Activated CD4-positive, alpha-beta T cell treated with anti-CD3 and anti-CD28 coated beads, Interleukin-2, amount 10 ng/mL, durations not matched to agents 7 days and 5 days (primary cell): ENCODE data around the gene SEMA6A. TPM values are rescaled to one million over a fixed set of nuclear protein-coding genes. Genes with fewer than 3 reads are reported as not detected.

Experiments
- CTCF ChIA-PET: fragments of 350-600 bp; sonication (Branson Sonifier 250); formaldehyde crosslinking; loops from one replicate; lab custom pipeline; 2021; ENCODE audit warnings: antibody characterized with exemption; lab: Charles Lee
- POLR2A ChIA-PET: fragments of 350-600 bp; sonication (Branson Sonifier 250); formaldehyde crosslinking; loops from one replicate; lab custom pipeline; 2021; ENCODE audit warnings: antibody characterized with exemption; lab: Charles Lee
- DNase-seq: peaks from one replicate; pipeline ENCODE4 v3.0.0-alpha.2; 2020
- H3K27ac Mint-ChIP-seq: one replicate; pipeline ENCODE4 v1.8.0; 2021; ENCODE audit warnings: mild to moderate bottlenecking, moderate library complexity, mixed read lengths
- H3K27me3 Mint-ChIP-seq: one replicate; pipeline ENCODE4 v1.8.0; 2021; ENCODE audit warnings: mixed read lengths
- H3K36me3 Mint-ChIP-seq: one replicate; pipeline ENCODE4 v1.8.0; 2021; ENCODE audit warnings: low read depth, mixed read lengths
- H3K4me1 Mint-ChIP-seq: one replicate; pipeline ENCODE4 v1.8.0; 2021; ENCODE audit warnings: mixed read lengths
- H3K4me3 Mint-ChIP-seq: one replicate; pipeline ENCODE4 v1.8.0; 2021; ENCODE audit warnings: mild to moderate bottlenecking, moderate library complexity, mixed read lengths
- H3K9me3 Mint-ChIP-seq: one replicate; pipeline ENCODE4 v1.8.0; 2021; ENCODE audit warnings: mixed read lengths
- total RNA-seq, 2 experiments: library from RNA; stranded (reverse); gene quantifications; one replicate each; pipeline ENCODE4 v1.2.3, GENCODE V29; 2021

The SEMA6A gene
- total RNA-seq, 2 experiments from 2014 or later, result not detected

DNA sequence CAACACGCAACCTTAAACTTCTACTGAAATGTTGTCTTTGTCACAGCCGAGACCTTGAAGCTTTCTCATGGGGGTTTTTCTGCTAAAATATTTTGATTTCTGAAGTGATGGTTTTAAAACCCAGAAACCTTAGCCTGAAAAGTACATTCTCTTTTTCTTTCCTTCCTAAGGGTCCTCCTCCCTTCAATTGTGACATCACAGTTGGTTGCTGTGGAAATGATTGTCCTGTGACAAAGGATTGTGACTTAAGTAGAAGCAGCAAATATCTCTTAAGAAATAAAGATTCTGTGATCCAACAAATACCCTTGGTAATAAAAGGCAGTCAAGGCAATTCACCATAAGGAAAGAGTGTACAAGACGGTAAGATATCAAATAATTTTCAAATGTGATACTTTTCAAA lies 125.2 kb downstream of the SEMA6A start:
- no peak overlapping the region for H3K27ac Mint-ChIP-seq
- no peaks in the 10 kb centered on the region for H3K9me3 Mint-ChIP-seq
- H3K27me3 Mint-ChIP-seq, result no peaks in the 10 kb centered on the region
- POLR2A ChIA-PET, result no interaction called here
- H3K4me3 Mint-ChIP-seq, result no peak overlapping the region
- CTCF ChIA-PET, result no interaction called here
- no peaks in the 10 kb centered on the region for H3K36me3 Mint-ChIP-seq
- H3K4me1 Mint-ChIP-seq, result peaks cover 5% of the 10 kb centered on the region
- no peak for DNase-seq

DNA sequence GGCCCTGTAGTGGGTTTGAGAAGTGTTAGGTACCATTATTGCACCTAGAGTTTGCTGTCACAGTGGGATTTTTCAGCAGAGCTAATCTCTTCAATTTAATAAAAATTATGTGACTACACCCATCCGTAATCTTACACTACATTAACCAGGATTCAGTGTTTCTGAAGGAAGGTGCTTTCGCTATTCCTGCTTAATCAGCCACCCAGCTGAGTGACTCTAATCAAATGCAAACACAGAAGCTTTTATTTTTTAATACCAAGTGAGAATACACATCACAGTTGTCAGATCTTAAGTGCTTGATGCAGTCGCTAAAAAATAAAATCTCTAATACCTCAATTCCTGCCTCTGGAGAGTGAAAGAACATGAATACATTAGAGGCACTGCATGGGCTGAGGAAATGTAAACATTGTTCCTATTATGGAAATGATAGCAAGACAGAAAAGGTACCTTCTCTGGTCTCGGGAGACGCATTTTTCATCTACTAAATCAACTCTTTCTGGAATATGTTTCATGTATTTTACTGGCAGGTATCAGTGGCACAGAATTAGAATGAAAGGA lies 125.7 kb downstream of the SEMA6A start:
- CTCF ChIA-PET, result no interaction called here
- no peak overlapping the region for H3K4me3 Mint-ChIP-seq
- no peaks in the 10 kb centered on the region for H3K36me3 Mint-ChIP-seq
- H3K9me3 Mint-ChIP-seq, result no peaks in the 10 kb centered on the region
- no peak overlapping the region for H3K27ac Mint-ChIP-seq
- POLR2A ChIA-PET, result no interaction called here
- H3K4me1 Mint-ChIP-seq, result peaks cover under 1% of the 10 kb centered on the region
- no peak for DNase-seq
- H3K27me3 Mint-ChIP-seq, result no peaks in the 10 kb centered on the region

DNA sequence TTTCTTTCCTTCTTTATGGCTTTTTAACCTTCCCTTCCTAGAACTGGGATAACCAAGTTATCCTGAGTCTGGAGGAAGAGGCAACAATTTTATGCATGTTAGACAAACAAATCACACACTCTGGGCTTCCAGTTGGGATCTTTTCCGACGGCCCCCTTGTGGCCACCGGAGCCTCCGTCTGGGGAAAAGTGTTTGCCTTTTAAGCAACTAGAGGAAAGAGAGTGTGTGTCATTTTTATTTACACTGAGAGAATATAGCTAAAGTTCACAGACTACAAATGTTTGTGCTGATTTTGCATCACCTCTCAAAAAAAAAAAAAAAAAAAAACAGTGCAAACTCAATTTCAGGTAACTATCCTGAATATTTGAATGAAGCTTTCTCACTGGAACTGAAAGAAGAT lies 126.2 kb downstream of the SEMA6A start:
- no peaks in the 10 kb centered on the region for H3K4me1 Mint-ChIP-seq
- CTCF ChIA-PET, result no interaction called here

DNA sequence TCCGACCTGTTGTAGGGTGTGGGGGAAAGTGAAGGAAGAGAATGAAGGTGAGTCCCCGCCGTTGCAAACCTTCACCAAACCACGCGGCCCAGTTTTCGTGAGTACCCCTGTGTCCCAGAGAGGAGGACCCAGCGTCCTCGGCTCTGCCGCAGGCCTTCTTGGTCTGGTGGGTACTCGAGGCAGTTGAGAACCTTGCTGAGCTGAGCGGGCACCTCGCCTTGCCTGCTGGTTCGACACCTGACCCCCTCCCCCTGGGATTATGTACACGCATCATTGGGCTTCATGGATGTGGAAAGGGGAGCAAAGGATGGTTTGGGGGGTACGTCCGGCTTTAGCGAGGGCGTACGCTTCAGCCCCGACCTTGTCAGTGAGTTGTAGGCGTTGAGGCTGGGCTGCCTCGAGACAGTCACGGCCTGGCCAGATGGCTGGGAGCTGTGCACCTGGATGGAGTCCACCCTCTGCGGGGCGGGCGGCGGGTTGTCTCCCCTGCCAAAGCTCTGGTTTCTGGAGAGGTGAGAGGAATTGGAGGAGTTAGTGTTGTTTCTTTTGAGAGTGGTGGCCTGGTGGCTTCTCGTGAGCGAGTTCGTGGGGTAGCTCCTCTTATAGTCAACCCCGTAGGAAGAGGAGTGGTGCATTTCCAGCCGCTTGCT lies 128.1 kb downstream of the SEMA6A start:
- Mint-ChIP-seq H3K4me3 (no peak overlapping the region), H3K9me3 (no peaks in the 10 kb centered on the region), H3K27ac (no peak overlapping the region), H3K36me3 (no peaks in the 10 kb centered on the region), H3K27me3 (no peaks in the 10 kb centered on the region), H3K4me1 (no peaks in the 10 kb centered on the region)
- ChIA-PET POLR2A (no interaction called here), CTCF (no interaction called here)
- DNase-seq, result no peak

More for the DNA sequence above, 126.2 kb downstream of the SEMA6A start:
- POLR2A ChIA-PET, result no interaction called here
- H3K9me3 Mint-ChIP-seq, result no peaks in the 10 kb centered on the region
- no peak overlapping the region for H3K27ac Mint-ChIP-seq
- H3K4me3 Mint-ChIP-seq, result no peak overlapping the region
- H3K27me3 Mint-ChIP-seq, result no peaks in the 10 kb centered on the region
- H3K36me3 Mint-ChIP-seq, result no peaks in the 10 kb centered on the region
- no peak for DNase-seq

DNA sequence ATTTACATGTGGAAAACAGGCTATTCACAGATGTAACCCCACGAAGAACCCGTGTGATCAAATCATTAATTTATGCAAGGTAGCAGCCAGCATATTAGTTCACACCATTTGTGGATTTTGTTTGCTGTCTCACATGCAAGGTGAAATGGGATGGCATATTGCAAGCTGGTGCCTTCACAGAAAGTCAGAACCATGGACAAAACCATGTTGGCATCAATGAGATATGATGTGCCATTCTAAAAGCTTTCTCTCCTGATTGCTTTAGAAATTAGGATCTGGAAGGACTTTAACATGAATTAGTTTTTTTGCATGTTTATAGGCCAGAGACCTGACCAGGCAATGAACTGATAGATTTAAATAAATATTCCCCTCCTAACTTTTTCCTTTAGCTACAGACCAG lies 129.3 kb downstream of the SEMA6A start:
- Mint-ChIP-seq H3K4me3 (no peak overlapping the region), H3K36me3 (no peaks in the 10 kb centered on the region), H3K4me1 (no peaks in the 10 kb centered on the region), H3K9me3 (no peaks in the 10 kb centered on the region), H3K27ac (no peak overlapping the region), H3K27me3 (no peaks in the 10 kb centered on the region)
- CTCF ChIA-PET, result no interaction called here
- no peak for DNase-seq
- POLR2A ChIA-PET, result no interaction called here

DNA sequence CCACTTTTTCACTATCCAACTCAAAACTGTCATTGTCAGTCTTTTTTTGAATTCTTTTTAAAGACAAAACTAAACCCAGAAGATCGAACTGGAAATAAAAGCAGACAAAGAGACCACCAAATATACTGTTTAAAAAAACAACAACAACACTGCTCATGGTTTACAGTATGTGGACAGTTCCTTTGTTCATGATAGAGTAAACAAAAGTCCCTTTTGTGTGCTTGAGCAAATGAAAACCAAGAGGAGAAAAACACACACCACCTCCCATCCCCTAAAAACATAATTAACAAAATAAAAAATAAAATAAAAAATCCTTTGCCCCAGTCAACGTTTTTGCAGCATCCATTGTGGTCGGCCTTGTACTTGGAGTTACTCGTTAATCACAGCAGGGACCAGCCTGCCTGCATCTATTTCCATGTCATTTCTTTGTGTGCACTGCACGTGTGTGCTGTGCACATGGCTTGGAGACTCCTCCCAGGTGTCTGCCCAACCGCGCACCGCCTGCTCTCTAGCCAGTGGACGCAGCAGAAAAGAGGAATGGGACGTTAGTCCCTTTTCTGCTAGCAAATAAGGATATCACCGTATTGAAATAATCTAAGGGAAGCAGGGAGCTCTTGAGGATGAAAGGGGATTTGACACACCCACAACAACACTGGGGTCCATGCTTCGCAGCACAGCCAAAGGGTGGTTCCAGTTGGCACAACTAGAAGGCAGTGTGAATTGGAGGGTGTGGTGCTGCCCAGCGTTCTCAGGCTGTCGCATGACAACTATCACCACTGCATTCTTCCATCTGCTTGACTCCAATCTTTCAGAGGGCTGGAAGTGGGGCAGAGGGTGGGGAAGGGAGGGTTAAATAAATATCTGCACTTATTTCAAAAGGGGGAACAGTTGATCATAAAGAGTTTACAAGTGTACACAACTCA lies 130.0 kb downstream of the SEMA6A start:
- Mint-ChIP-seq H3K4me3 (no peak overlapping the region), H3K27ac (no peak overlapping the region), H3K36me3 (no peaks in the 10 kb centered on the region), H3K4me1 (no peaks in the 10 kb centered on the region), H3K27me3 (no peaks in the 10 kb centered on the region), H3K9me3 (no peaks in the 10 kb centered on the region)
- ChIA-PET POLR2A (no interaction called here), CTCF (no interaction called here)
- no peak for DNase-seq

DNA sequence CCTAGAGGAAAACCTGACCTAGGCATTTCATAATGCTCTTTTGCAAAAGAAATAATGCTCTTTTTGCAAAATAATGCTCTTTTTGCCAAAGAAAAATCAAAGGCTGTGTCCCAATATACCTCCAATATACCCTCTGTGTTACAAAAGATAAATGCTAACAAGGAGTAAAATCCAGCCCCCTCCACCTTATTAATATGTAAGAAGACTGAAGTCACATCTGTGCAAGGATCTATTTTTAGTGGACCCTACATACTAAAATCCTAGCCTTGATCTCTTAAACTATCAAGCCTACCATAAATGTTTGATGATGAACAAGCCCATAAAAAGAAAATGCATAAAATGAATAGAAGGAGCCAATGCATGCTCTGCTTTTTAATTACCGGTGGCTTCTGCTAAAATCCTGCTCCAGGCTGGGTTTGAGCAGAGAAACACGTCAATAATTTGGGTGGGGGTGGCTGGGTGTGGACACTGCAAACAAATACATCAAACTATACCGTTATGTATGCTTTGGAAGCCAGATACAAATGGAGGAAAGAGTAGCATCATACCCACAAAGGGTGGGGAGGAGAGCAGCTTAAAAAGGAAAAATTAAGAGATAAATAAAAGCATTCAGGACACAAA lies 131.6 kb downstream of the SEMA6A start:
- POLR2A ChIA-PET, result no interaction called here
- H3K4me3 Mint-ChIP-seq, result no peak overlapping the region
- CTCF ChIA-PET, result no interaction called here
- no peaks in the 10 kb centered on the region for H3K27me3 Mint-ChIP-seq
- no peak for DNase-seq
- no peaks in the 10 kb centered on the region for H3K36me3 Mint-ChIP-seq
- no peaks in the 10 kb centered on the region for H3K9me3 Mint-ChIP-seq
- no peak overlapping the region for H3K27ac Mint-ChIP-seq
- H3K4me1 Mint-ChIP-seq, result no peaks in the 10 kb centered on the region

DNA sequence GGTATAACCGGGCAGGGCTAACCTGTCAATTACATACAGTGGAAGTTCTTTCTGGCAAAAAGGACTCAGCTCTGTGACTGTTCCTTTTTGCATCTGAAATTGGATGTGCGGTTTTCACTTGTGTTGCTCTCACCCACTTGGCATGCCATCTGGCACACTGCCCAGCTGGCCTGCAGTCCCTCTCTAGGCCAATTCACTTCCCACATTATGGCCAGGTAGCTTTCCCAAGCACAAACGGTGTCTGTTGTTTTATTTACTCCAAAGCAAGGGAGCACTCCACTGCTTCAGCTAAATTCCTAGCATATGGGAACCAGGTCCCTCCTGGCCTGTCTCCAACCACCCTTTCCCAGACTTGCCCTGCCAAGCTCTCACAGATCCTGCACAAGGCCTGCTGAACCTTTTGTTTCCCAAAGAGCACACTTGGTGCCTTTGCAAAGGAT lies 132.5 kb downstream of the SEMA6A start:
- DNase-seq, result no peak
- H3K9me3 Mint-ChIP-seq, result no peaks in the 10 kb centered on the region

DNA sequence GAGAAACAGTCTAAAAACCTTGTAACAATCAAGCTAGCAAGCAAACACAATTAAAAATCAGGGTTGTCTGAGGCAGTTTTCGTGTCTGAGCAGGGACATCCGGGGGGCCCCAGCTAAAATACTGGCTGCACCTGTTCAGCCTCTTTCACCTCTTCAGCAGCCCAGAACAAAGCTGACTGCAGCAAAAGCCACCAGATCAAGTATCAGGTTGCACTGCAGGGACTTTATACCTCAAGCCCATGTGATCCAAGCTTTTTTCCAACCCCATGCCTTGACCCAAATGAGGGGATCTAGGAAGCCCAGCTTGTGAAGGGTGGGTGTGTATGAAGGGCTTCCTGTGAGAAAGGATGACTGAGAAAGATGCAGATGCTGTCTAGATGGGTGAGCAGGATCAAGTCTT lies 133.4 kb downstream of the SEMA6A start:
- CTCF ChIA-PET, result interaction anchor here (1.4 kb wide), 1 partner anchor 10 kb away, joined by 5 read pairs; no protein-coding TSS in a partner anchor
- Mint-ChIP-seq H3K9me3 (no peaks in the 10 kb centered on the region), H3K4me1 (no peaks in the 10 kb centered on the region), H3K27ac (no peak overlapping the region), H3K27me3 (no peaks in the 10 kb centered on the region), H3K36me3 (no peaks in the 10 kb centered on the region), H3K4me3 (no peak overlapping the region)
- POLR2A ChIA-PET, result no interaction called here
- no peak for DNase-seq

More for the DNA sequence above, 132.5 kb downstream of the SEMA6A start:
- Mint-ChIP-seq H3K27me3 (no peaks in the 10 kb centered on the region), H3K4me3 (no peak overlapping the region), H3K36me3 (no peaks in the 10 kb centered on the region), H3K4me1 (no peaks in the 10 kb centered on the region), H3K27ac (no peak overlapping the region)
- CTCF ChIA-PET, result no interaction called here
- POLR2A ChIA-PET, result no interaction called here

DNA sequence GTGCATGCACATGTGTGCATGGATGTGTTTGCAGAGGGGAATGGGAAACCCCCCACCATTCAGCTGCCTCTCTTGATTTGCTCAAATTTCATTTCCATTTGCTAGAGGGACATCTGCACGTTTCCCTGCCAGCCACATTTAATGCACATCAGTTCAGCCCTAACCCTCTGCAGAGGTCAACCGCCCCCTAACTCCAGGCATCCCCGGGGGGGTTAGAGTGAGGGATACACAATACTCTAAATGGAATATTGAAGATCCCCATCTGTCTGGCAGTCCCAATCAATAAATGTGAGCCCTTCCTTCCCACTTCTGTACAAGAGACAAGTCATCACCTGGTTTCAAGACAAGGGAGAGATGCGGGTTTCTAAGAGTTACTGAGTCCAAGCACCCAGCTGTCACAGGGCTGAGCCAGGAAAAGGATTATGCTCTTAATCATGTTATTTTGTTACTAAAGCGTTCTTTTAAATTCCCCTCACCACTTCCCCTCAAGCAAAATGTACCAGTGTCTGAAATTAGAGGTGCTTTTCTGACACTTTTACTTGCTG lies 134.1 kb downstream of the SEMA6A start:
- CTCF ChIA-PET, result interaction anchor here (1.4 kb wide), 1 partner anchor 11 kb away, joined by 5 read pairs; no protein-coding TSS in a partner anchor
- no peaks in the 10 kb centered on the region for H3K27me3 Mint-ChIP-seq
- H3K27ac Mint-ChIP-seq, result no peak overlapping the region
- no peaks in the 10 kb centered on the region for H3K4me1 Mint-ChIP-seq
- no peak for DNase-seq
- no peaks in the 10 kb centered on the region for H3K9me3 Mint-ChIP-seq
- POLR2A ChIA-PET, result no interaction called here
- H3K4me3 Mint-ChIP-seq, result no peak overlapping the region
- no peaks in the 10 kb centered on the region for H3K36me3 Mint-ChIP-seq

DNA sequence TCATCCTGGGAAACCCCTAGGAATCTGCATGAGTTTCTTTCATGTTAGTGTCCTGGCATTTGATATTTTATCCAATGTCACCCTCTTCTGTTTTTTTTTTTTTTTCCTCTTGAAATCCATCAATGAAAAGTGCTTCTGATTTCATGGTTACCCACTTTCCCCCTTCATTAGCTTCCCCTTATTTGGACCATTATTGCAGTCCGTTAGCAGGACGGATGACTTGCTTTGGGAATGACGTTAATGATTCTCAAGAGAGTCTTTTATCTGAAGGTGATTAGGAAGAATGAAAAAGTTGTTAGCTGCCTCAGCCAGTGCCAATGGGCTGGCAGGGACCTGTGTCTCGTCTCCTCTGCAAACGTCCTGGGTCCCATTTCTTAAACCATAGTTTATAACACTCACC lies 134.7 kb downstream of the SEMA6A start:
- ChIA-PET CTCF (interaction anchor here (1.4 kb wide), 1 partner anchor 11 kb away, joined by 5 read pairs; no protein-coding TSS in a partner anchor), POLR2A (no interaction called here)
- no peak overlapping the region for H3K27ac Mint-ChIP-seq
- no peaks in the 10 kb centered on the region for H3K27me3 Mint-ChIP-seq
- H3K36me3 Mint-ChIP-seq, result no peaks in the 10 kb centered on the region
- no peaks in the 10 kb centered on the region for H3K9me3 Mint-ChIP-seq
- DNase-seq, result no peak
- no peaks in the 10 kb centered on the region for H3K4me1 Mint-ChIP-seq
- H3K4me3 Mint-ChIP-seq, result no peak overlapping the region

DNA sequence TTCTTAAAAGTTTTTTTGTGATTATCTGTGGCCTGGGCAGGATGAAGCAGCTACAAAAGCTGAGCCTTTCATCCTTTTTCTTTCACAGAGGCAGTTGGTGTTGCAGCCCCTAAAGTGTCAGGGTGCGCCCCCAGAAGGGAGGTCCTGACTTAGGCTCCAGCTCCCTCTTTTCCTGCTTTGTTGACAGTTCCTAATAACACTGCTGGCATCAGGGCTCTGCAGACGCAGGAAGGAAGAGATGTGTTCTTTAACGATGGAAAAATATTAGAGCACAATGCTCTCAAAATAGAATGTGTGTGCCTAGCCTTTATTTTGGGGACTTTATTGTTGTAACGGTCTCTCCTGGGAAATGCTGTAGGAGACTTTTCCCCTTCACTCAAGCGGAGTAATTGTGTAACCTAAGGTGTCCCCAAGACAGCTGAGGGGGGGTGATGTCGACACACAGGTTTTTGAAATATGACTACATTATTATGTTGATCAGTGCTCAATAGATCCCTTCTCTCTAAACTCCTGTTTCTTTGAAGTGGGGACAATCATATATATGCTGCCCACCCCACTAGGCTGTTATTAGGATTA lies 135.6 kb downstream of the SEMA6A start:
- POLR2A ChIA-PET, result no interaction called here
- H3K27ac Mint-ChIP-seq, result no peak overlapping the region

More for the DNA sequence above, 135.6 kb downstream of the SEMA6A start:
- Mint-ChIP-seq H3K9me3 (no peaks in the 10 kb centered on the region), H3K36me3 (no peaks in the 10 kb centered on the region), H3K4me1 (no peaks in the 10 kb centered on the region), H3K4me3 (no peak overlapping the region), H3K27me3 (no peaks in the 10 kb centered on the region)
- CTCF ChIA-PET, result no interaction called here
- no peak for DNase-seq
